HCT116 (cell line): ENCODE results near the gene NTRK3.

ENCODE experiments used
- CBX3 ChIP-seq: IDR thresholded peaks from 2 replicates; pipeline ENCODE4 v1.6.1; 2012; ENCODE audit warnings: low read depth
- CTCF ChIP-seq, 3 experiments: fragments of 200-600 bp in 1 of 3; sonication (generic) in 1 of 3; IDR thresholded peaks in 2 of 3; conservative IDR thresholded peaks in 1 of 3; 2 replicates each; pipeline ENCODE4 v1.5.1; 2012 to 2017; ENCODE audit warnings: low read depth in 2 of 3, low read length in 2 of 3, antibody characterized with exemption in 1 of 3, borderline replicate concordance in 1 of 3, control low read depth in 1 of 3, mild to moderate bottlenecking in 1 of 3, mixed read lengths in 1 of 3, mixed run types in 1 of 3, moderate library complexity in 1 of 3; ENCODE audit not compliant: insufficient read depth in 1 of 3
- EGR1 ChIP-seq: IDR thresholded peaks from 2 replicates; pipeline ENCODE4 v1.6.1; 2012; ENCODE audit warnings: low read depth
- POLR2A ChIP-seq: IDR thresholded peaks from 2 replicates; pipeline ENCODE4 v1.7.0; 2011; ENCODE audit warnings: borderline replicate concordance; ENCODE audit not compliant: insufficient read depth, insufficient read length; ENCODE audit errors: extremely low read depth
- POLR2AphosphoS5 ChIP-seq: IDR thresholded peaks from 2 replicates; pipeline ENCODE4 v1.6.1; 2011; ENCODE audit warnings: mild to moderate bottlenecking, low read depth, low read length, moderate library complexity
- SIN3A ChIP-seq: IDR thresholded peaks from 2 replicates; pipeline ENCODE4 v1.6.1; 2012; ENCODE audit warnings: low read depth
- SP1 ChIP-seq: IDR thresholded peaks from 2 replicates; pipeline ENCODE4 v1.6.1; 2012; ENCODE audit warnings: low read depth
- ZNF274 ChIP-seq: fragments of 200-500 bp; sonication (Bioruptor generic); IDR thresholded peaks from 2 replicates; pipeline ENCODE4 v1.6.1; 2014; ENCODE audit warnings: mild to moderate bottlenecking, low read depth, low read length, inconsistent platforms

GRCh38 chr15:88301311-88301710 lies 44.8 kb upstream of the NTRK3 start:
- TF ChIP-seq CTCF (IDR thresholded peaks at IDR 0.05 in 2 of 3, conservative IDR thresholded peaks at IDR 0.05 in 1 of 3; ENCODE audit: borderline replicate concordance in 1 of 3, insufficient read depth in 1 of 3, low read depth in 2 of 3, low read length in 2 of 3) (no peak), POLR2A (no peak), POLR2AphosphoS5 (no peak), SIN3A (no peak), EGR1 (no peak), SP1 (no peak), CBX3 (no peak), ZNF274 (no peak)
